Astrocyte (in vitro differentiated cells and primary cell): ENCODE measurements around the gene LRWD1.
"Not testable (repeated sequence)": the region's sequence is repeated elsewhere in the genome, so short reads cannot be mapped to it uniquely, and the experiment has no call there.

Source experiments
- CTCF ChIP-seq: IDR thresholded peaks from 2 replicates; pipeline ENCODE4 v1.5.1; 2011; ENCODE audit warnings: low read depth, mild to moderate bottlenecking, inconsistent platforms, low read length, moderate library complexity; ENCODE audit not compliant: insufficient read depth
- EZH2 ChIP-seq: IDR thresholded peaks from 2 replicates; pipeline ENCODE4 v1.6.1; 2012; ENCODE audit warnings: mild to moderate bottlenecking, low read length, inconsistent platforms; ENCODE audit not compliant: insufficient read depth

GRCh38 chr7:102510575-102510974 is 45.8 kb downstream of the LRWD1 start:
- not testable (repeated sequence) for TF ChIP-seq CTCF, EZH2
